Kidney glomerular epithelial cell (primary cell): ENCODE results near the gene DCXR.

ENCODE experiments used
- DNase-seq: peaks from one replicate; lab custom pipeline; 2025; lab: John Stamatoyannopoulos, UW

Gene DCXR

GRCh38 chr17:82072827-82073226, 35.3 kb upstream of the DCXR start:
- no peak for DNase-seq

GRCh38 chr17:82070611-82071010, 33.1 kb upstream of the DCXR start:
- no peak for DNase-seq

- DNase-seq: no peak
Observed at GRCh38 chr17:82065638-82066303, 28.3 kb upstream of the DCXR start, which contains the start of gene DUS1L. TSS of gene DUS1L (minus strand) at chr17:82065804. CDS start at chr17:82065059, 745 bp downstream.

GRCh38 chr17:82065193-82065637, 27.7 kb upstream of the DCXR start:
- no peak for DNase-seq

- DNase-seq: no peak
Observed at GRCh38 chr17:82064433-82065192, 27.1 kb upstream of the DCXR start.

GRCh38 chr17:82063424-82064415, 26.2 kb upstream of the DCXR start:
- no peak for DNase-seq

- no peak for DNase-seq
Observed at GRCh38 chr17:82062984-82063368, 25.5 kb upstream of the DCXR start.

GRCh38 chr17:82062076-82062983, 24.8 kb upstream of the DCXR start:
- no peak for DNase-seq

- DNase-seq: no peak
Observed at GRCh38 chr17:82061047-82061925, 23.8 kb upstream of the DCXR start.

- DNase-seq: no peak
Observed at GRCh38 chr17:82060614-82061013, 23.1 kb upstream of the DCXR start.

GRCh38 chr17:82060001-82060380, 22.5 kb upstream of the DCXR start:
- DNase-seq: no peak

GRCh38 chr17:82059272-82060000, 21.9 kb upstream of the DCXR start:
- no peak for DNase-seq

GRCh38 chr17:82058855-82059249, 21.4 kb upstream of the DCXR start:
- no peak for DNase-seq

GRCh38 chr17:82058230-82058854, 20.8 kb upstream of the DCXR start:
- no peak for DNase-seq

GRCh38 chr17:82056729-82057621, 19.5 kb upstream of the DCXR start:
- DNase-seq: no peak

- no peak for DNase-seq
Observed at GRCh38 chr17:82055965-82056728, 18.6 kb upstream of the DCXR start.
